GM12878 (cell line): ENCODE results near the gene SSPN. TPM values are rescaled to one million over a fixed set of nuclear protein-coding genes. Genes with fewer than 3 reads are reported as not detected.

Experiments used
- ATAC-seq: fragments of 200-7000 bp; cut with Tn5 transposase; 3 replicates; pipeline ENCODE4 v1.9.1; 2020; ENCODE audit warnings: mild to moderate bottlenecking, moderate library complexity
- BruUV-seq: library from RNA; stranded (reverse); fragments of 400-500 nt; replicated peaks from 2 replicates; lab custom pipeline; 2021; lab: Mats Ljungman, UMichigan
- CTCF ChIA-PET: fragments of 300-600 bp; sonication (Branson Sonifier 250); formaldehyde crosslinking; extraction: SDS; loops from one replicate; lab custom pipeline; 2021; ENCODE audit warnings: inconsistent platforms; lab: Yijun Ruan, JAX
- POLR2A ChIA-PET: fragments of 350-600 bp; formaldehyde crosslinking; extraction: SDS; loops from one replicate; lab custom pipeline; 2021; ENCODE audit warnings: inconsistent platforms; lab: Charles Lee
- RAD21 ChIA-PET: fragments of 300-600 bp; sonication (Branson Sonifier 250); formaldehyde crosslinking; loops from one replicate; lab custom pipeline; 2023; ENCODE audit warnings: antibody characterized with exemption; ENCODE audit not compliant: unreplicated experiment; lab: Charles Lee
- SMC1A ChIA-PET: fragments of 300-600 bp; sonication (Branson Sonifier 250); formaldehyde crosslinking; loops from one replicate; lab custom pipeline; 2023; ENCODE audit not compliant: unreplicated experiment, uncharacterized antibody; lab: Charles Lee
- DNase-seq: peaks from one replicate; pipeline ENCODE4 v3.0.0-alpha.2; 2011; ENCODE audit warnings: low read depth, low spot score
- FAIRE-seq: peaks from 3 replicates; lab custom pipeline; 2011; peaks lifted over from hg19 to GRCh38; lab: Jason Lieb, UNC
- H2AFZ ChIP-seq: 2 replicates; pipeline ENCODE4 v1.6.0; 2011; ENCODE audit warnings: low read depth, low read length, control low read depth; ENCODE audit not compliant: control insufficient read depth
- H3K27ac ChIP-seq: 2 replicates; pipeline ENCODE4 v1.5.1; 2011; ENCODE audit warnings: control low read depth; ENCODE audit not compliant: control insufficient read depth, insufficient read depth
- H3K27me3 ChIP-seq, 2 experiments: replicated peaks in 1 of 2; 2 replicates each; pipeline versions ENCODE4 v1.6.0 to v1.6.1; 2011; ENCODE audit warnings: low read length in 1 of 2; ENCODE audit not compliant: control insufficient read depth in 2 of 2, insufficient read depth in 2 of 2
- H3K36me3 ChIP-seq, 2 experiments: 2 replicates each; pipeline ENCODE4 v1.5.1; 2011; ENCODE audit warnings: low read length in 1 of 2; ENCODE audit not compliant: control insufficient read depth in 2 of 2, insufficient read depth in 2 of 2
- H3K4me1 ChIP-seq: 2 replicates; pipeline ENCODE4 v1.6.1; 2011; ENCODE audit warnings: mild to moderate bottlenecking, low read length, moderate library complexity, mixed read lengths; ENCODE audit not compliant: control insufficient read depth, insufficient read depth
- H3K4me2 ChIP-seq: 2 replicates; pipeline ENCODE4 v1.6.0; 2011; ENCODE audit warnings: control low read depth; ENCODE audit not compliant: control insufficient read depth, insufficient read depth
- H3K4me3 ChIP-seq: fragments of 200-600 bp; sonication (generic); 2 replicates; pipeline ENCODE4 v1.5.1; 2016
- H3K79me2 ChIP-seq: 2 replicates; pipeline ENCODE4 v1.6.0; 2011; ENCODE audit warnings: low read length; ENCODE audit not compliant: control insufficient read depth, insufficient read depth
- H3K9ac ChIP-seq: 2 replicates; pipeline ENCODE4 v1.8.0; 2011; ENCODE audit warnings: low read length, control low read depth, mixed read lengths; ENCODE audit not compliant: control insufficient read depth, insufficient read depth
- H3K9me3 ChIP-seq: replicated peaks from 3 replicates; pipeline ENCODE4 v1.5.1; 2011; ENCODE audit warnings: mild to moderate bottlenecking, low read length; ENCODE audit not compliant: control insufficient read depth, insufficient read depth
- H4K20me1 ChIP-seq: 2 replicates; pipeline ENCODE4 v1.6.0; 2011; ENCODE audit not compliant: control insufficient read depth, insufficient read depth
- CBX5 ChIP-seq: sonication (generic); IDR thresholded peaks from 2 replicates; pipeline ENCODE4 v1.6.1; 2016; ENCODE audit warnings: low read depth, moderate library complexity, mild to moderate bottlenecking, inconsistent platforms
- DPF2 ChIP-seq: fragments of 450-650 bp; IDR thresholded peaks from 2 replicates; pipeline ENCODE4 v1.6.1; 2017; ENCODE audit warnings: mild to moderate bottlenecking
- KDM1A ChIP-seq: fragments of 200-600 bp; sonication (generic); IDR thresholded peaks from 2 replicates; pipeline ENCODE4 v1.6.1; 2016; ENCODE audit warnings: borderline replicate concordance
- KLF5 ChIP-seq: fragments of 450-650 bp; IDR thresholded peaks from 2 replicates; pipeline ENCODE4 v1.6.1; 2014; ENCODE audit warnings: mild to moderate bottlenecking; ENCODE audit not compliant: partially characterized antibody
- POLR2A ChIP-seq: IDR thresholded peaks from 2 replicates; pipeline ENCODE4 v1.6.1; 2011; ENCODE audit warnings: low read depth, mild to moderate bottlenecking, low read length
- POLR2AphosphoS5 ChIP-seq: IDR thresholded peaks from 2 replicates; pipeline ENCODE4 v1.6.1; 2011; ENCODE audit warnings: mild to moderate bottlenecking, low read length, inconsistent platforms
- RBBP5 ChIP-seq: fragments of 200-600 bp; sonication (generic); conservative IDR thresholded peaks from 2 replicates; pipeline ENCODE4 v1.6.1; 2016
- RELA ChIP-seq: fragments of 450-650 bp; IDR thresholded peaks from 2 replicates; pipeline ENCODE4 v1.8.0; 2014; ENCODE audit warnings: borderline replicate concordance; ENCODE audit not compliant: partially characterized antibody
- RELB ChIP-seq: fragments of 450-650 bp; IDR thresholded peaks from 2 replicates; pipeline ENCODE4 v1.6.1; 2017; ENCODE audit warnings: low read depth, mild to moderate bottlenecking, moderate library complexity
- YY1 ChIP-seq: IDR thresholded peaks from 2 replicates; pipeline ENCODE4 v1.6.1; 2011; ENCODE audit warnings: low read depth, mild to moderate bottlenecking, low read length
- in situ Hi-C: fragments of 300-500 bp; cut with MboI; formaldehyde crosslinking; loops from 9 replicates; pipeline ENCODE4 v1.14.3; 2018; ENCODE audit warnings: mixed read lengths
- intact Hi-C: fragments of 100-400 bp; cut with micrococcal nuclease; formaldehyde crosslinking; loops from one replicate; pipeline ENCODE4 v1.14.2; 2022; ENCODE audit not compliant: unreplicated experiment
- polyA plus RNA-seq, 11 experiments: library from polyadenylated mRNA; depleted of rRNA in 4 of 11; unstranded in 6 of 11; stranded (reverse) in 5 of 11; fragments of >200 nt; fragmentation: Nextera tagmentation in 4 of 11; fragmentation: Illumina TruSeq in 1 of 11; extraction: Ambion mirVana in 4 of 11; extraction: Trizol in 1 of 11; gene quantifications; 1 replicate in 1 of 11; 2 replicates in 10 of 11; pipeline versions ENCODE4 v1.2.1 to v1.2.3, GENCODE V29; 2011 to 2016; ENCODE audit warnings: inconsistent platforms in 2 of 11, missing spikeins in 2 of 11, low read depth in 1 of 11
- total RNA-seq, 4 experiments: library from RNA; depleted of rRNA in 3 of 4; stranded (reverse); fragments of >200 nt in 3 of 4; fragmentation: Illumina TruSeq in 1 of 4; extraction: Trizol in 1 of 4; gene quantifications; 2 replicates each; pipeline versions ENCODE4 v1.2.1 to v1.2.3, GENCODE V29; 2013 to 2021
- TF ChIP-seq, protein P1 (sequence below): fragments of 450-650 bp; IDR thresholded peaks from 2 replicates; pipeline ENCODE4 v1.6.1; 2018; ENCODE audit warnings: borderline replicate concordance, mild to moderate bottlenecking; ENCODE audit not compliant: partially characterized antibody
- TF ChIP-seq, protein P2 (sequence below), 3 experiments: IDR thresholded peaks in 2 of 3; conservative IDR thresholded peaks in 1 of 3; 2 replicates each; pipeline ENCODE4 v1.5.1; 2011; ENCODE audit warnings: low read depth in 3 of 3, low read length in 3 of 3, mild to moderate bottlenecking in 3 of 3, control low read depth in 2 of 3, moderate library complexity in 2 of 3, inconsistent platforms in 1 of 3, mixed read lengths in 1 of 3; ENCODE audit not compliant: control insufficient read depth in 2 of 3, insufficient read depth in 1 of 3; ENCODE audit errors: extremely low read depth in 1 of 3
- TF ChIP-seq, protein P3 (sequence below): fragments of 450-650 bp; IDR thresholded peaks from 2 replicates; pipeline ENCODE4 v1.6.1; 2017; ENCODE audit warnings: mild to moderate bottlenecking, low read depth, inconsistent platforms; ENCODE audit not compliant: poor library complexity, severe bottlenecking

SSPN gene
- total and polyA plus RNA-seq, 10 of the 15 experiments (the other 5 are each of a cell fraction or from before 2014, with no cell fraction given), result 0.04 to 0.41 (median 0.28) TPM; not detected in 5

- H3K4me3 ChIP-seq, result no peak overlapping the region
- DNase-seq (no peak), ATAC-seq (no peak), FAIRE-seq (no peak)
- ChIA-PET SMC1A (interaction anchor here (2.8 to 3.7 kb wide), 2 partner anchors 12 to 51 kb away, joined by 7 to 15 read pairs; no protein-coding TSS in a partner anchor), CTCF (interaction anchor here (0.8 kb wide), 1 partner anchor 169 kb away, joined by 3 read pairs; no protein-coding TSS in a partner anchor), RAD21 (no interaction called here), POLR2A (no interaction called here)
- no peaks in the 10 kb centered on the region; a peak in 2 of 4 replicates for H3K27me3 ChIP-seq
- in situ Hi-C loops, result no loop called here
- H4K20me1 ChIP-seq, result no peaks in the 10 kb centered on the region
- intact Hi-C loops, result no loop called here
- TF ChIP-seq, protein P1, sequence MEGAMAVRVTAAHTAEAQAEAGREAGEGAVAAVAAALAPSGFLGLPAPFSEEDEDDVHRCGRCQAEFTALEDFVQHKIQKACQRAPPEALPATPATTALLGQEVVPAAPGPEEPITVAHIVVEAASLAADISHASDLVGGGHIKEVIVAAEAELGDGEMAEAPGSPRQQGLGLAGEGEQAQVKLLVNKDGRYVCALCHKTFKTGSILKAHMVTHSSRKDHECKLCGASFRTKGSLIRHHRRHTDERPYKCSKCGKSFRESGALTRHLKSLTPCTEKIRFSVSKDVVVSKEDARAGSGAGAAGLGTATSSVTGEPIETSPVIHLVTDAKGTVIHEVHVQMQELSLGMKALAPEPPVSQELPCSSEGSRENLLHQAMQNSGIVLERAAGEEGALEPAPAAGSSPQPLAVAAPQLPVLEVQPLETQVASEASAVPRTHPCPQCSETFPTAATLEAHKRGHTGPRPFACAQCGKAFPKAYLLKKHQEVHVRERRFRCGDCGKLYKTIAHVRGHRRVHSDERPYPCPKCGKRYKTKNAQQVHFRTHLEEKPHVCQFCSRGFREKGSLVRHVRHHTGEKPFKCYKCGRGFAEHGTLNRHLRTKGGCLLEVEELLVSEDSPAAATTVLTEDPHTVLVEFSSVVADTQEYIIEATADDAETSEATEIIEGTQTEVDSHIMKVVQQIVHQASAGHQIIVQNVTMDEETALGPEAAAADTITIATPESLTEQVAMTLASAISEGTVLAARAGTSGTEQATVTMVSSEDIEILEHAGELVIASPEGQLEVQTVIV, result no peak
- no peak for TF ChIP-seq RELB
- TF ChIP-seq, protein P2, sequence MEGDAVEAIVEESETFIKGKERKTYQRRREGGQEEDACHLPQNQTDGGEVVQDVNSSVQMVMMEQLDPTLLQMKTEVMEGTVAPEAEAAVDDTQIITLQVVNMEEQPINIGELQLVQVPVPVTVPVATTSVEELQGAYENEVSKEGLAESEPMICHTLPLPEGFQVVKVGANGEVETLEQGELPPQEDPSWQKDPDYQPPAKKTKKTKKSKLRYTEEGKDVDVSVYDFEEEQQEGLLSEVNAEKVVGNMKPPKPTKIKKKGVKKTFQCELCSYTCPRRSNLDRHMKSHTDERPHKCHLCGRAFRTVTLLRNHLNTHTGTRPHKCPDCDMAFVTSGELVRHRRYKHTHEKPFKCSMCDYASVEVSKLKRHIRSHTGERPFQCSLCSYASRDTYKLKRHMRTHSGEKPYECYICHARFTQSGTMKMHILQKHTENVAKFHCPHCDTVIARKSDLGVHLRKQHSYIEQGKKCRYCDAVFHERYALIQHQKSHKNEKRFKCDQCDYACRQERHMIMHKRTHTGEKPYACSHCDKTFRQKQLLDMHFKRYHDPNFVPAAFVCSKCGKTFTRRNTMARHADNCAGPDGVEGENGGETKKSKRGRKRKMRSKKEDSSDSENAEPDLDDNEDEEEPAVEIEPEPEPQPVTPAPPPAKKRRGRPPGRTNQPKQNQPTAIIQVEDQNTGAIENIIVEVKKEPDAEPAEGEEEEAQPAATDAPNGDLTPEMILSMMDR (IDR thresholded peaks at IDR 0.05 in 2 of 3, conservative IDR thresholded peaks at IDR 0.05 in 1 of 3; ENCODE audit: control insufficient read depth in 2 of 3, extremely low read depth in 1 of 3, insufficient read depth in 1 of 3, low read depth in 3 of 3, low read length in 3 of 3), result no peak
- no peak for TF ChIP-seq KDM1A
- TF ChIP-seq RBBP5, result no peak
- TF ChIP-seq, protein P3, sequence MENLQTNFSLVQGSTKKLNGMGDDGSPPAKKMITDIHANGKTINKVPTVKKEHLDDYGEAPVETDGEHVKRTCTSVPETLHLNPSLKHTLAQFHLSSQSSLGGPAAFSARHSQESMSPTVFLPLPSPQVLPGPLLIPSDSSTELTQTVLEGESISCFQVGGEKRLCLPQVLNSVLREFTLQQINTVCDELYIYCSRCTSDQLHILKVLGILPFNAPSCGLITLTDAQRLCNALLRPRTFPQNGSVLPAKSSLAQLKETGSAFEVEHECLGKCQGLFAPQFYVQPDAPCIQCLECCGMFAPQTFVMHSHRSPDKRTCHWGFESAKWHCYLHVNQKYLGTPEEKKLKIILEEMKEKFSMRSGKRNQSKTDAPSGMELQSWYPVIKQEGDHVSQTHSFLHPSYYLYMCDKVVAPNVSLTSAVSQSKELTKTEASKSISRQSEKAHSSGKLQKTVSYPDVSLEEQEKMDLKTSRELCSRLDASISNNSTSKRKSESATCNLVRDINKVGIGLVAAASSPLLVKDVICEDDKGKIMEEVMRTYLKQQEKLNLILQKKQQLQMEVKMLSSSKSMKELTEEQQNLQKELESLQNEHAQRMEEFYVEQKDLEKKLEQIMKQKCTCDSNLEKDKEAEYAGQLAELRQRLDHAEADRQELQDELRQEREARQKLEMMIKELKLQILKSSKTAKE, result no peak
- no peak for TF ChIP-seq RELA
- no peak for TF ChIP-seq DPF2
- TF ChIP-seq YY1, result no peak
- no peak for TF ChIP-seq POLR2A
- no peak for TF ChIP-seq POLR2AphosphoS5
- no peak for TF ChIP-seq KLF5
- TF ChIP-seq CBX5, result no peak
- no peaks in the 10 kb centered on the region for H3K79me2 ChIP-seq
- H3K4me1 ChIP-seq, result peaks cover 9% of the 10 kb centered on the region
- no TSS peak for BruUV-seq
- H3K9me3 ChIP-seq, result peaks cover 2% of the 10 kb centered on the region; the same call in 2 of the 3 replicates
- H2AFZ ChIP-seq, result no peak overlapping the region
- H3K9ac ChIP-seq, result no peak overlapping the region
- H3K27ac ChIP-seq, result no peak overlapping the region
- H3K36me3 ChIP-seq, result no peaks in the 10 kb centered on the region
- H3K4me2 ChIP-seq, result no peak overlapping the region
Measured at GRCh38 chr12:26266881-26267280, 71.5 kb downstream of the SSPN start.
